Measurements from ENCODE around the gene C2orf72.

The C2orf72 gene

GRCh38 chr2:231015926-231016325, 21.4 kb upstream of the C2orf72 start:
- Histone ChIP-seq H3K36me3 (ENCODE audit: control insufficient read depth, low read length) (no peaks in the 10 kb centered on the region), H3F3A (ENCODE audit: control insufficient read depth, insufficient read depth) (no peaks in the 10 kb centered on the region), H3K4me1 (ENCODE audit: control insufficient read depth, low read length) (no peaks in the 10 kb centered on the region), H3K9me3 (ENCODE audit: control insufficient read depth, insufficient read depth, low read length) (no peaks in the 10 kb centered on the region), H3K79me2 (ENCODE audit: control insufficient read depth, low read length) (no peaks in the 10 kb centered on the region), H4K20me1 (ENCODE audit: control insufficient read depth, insufficient read depth, low read depth, low read length) (no peaks in the 10 kb centered on the region), H3K4me3 (ENCODE audit: low read length) (no peak overlapping the region), H3K27me3 (ENCODE audit: control insufficient read depth, low read length) (peaks cover 18% of the 10 kb centered on the region), H3K4me2 (ENCODE audit: low read length) (no peak overlapping the region), H3K9me2 (replicated peaks; ENCODE audit: control insufficient read depth, low read length) (no peaks in the 10 kb centered on the region), H3K27ac (ENCODE audit: low read depth, low read length) (no peak overlapping the region)
- no peak for TF ChIP-seq EZH2phosphoT487 (IDR thresholded peaks at IDR 0.05; ENCODE audit: borderline replicate concordance, low read length)
- TF ChIP-seq, protein P1, sequence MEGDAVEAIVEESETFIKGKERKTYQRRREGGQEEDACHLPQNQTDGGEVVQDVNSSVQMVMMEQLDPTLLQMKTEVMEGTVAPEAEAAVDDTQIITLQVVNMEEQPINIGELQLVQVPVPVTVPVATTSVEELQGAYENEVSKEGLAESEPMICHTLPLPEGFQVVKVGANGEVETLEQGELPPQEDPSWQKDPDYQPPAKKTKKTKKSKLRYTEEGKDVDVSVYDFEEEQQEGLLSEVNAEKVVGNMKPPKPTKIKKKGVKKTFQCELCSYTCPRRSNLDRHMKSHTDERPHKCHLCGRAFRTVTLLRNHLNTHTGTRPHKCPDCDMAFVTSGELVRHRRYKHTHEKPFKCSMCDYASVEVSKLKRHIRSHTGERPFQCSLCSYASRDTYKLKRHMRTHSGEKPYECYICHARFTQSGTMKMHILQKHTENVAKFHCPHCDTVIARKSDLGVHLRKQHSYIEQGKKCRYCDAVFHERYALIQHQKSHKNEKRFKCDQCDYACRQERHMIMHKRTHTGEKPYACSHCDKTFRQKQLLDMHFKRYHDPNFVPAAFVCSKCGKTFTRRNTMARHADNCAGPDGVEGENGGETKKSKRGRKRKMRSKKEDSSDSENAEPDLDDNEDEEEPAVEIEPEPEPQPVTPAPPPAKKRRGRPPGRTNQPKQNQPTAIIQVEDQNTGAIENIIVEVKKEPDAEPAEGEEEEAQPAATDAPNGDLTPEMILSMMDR (IDR thresholded peaks at IDR 0.05; ENCODE audit: low read depth, low read length, poor library complexity, severe bottlenecking), result no peak

- no peaks in the 10 kb centered on the region for H3K36me3 ChIP-seq (ENCODE audit: control insufficient read depth, low read length)
- H3K4me3 ChIP-seq (ENCODE audit: low read length), result no peak overlapping the region
- no peak overlapping the region for H3K4me2 ChIP-seq (ENCODE audit: low read length)
- no peaks in the 10 kb centered on the region for H4K20me1 ChIP-seq (ENCODE audit: control insufficient read depth, insufficient read depth, low read depth, low read length)
- H3K4me1 ChIP-seq (ENCODE audit: control insufficient read depth, low read length), result no peaks in the 10 kb centered on the region
- peaks cover 18% of the 10 kb centered on the region for H3K27me3 ChIP-seq (ENCODE audit: control insufficient read depth, low read length)
- no peaks in the 10 kb centered on the region for H3F3A ChIP-seq (ENCODE audit: control insufficient read depth, insufficient read depth)
- no peak overlapping the region for H3K27ac ChIP-seq (ENCODE audit: low read depth, low read length)
- no peak for TF ChIP-seq EZH2phosphoT487 (IDR thresholded peaks at IDR 0.05; ENCODE audit: borderline replicate concordance, low read length)
- TF ChIP-seq, protein P1 (IDR thresholded peaks at IDR 0.05; ENCODE audit: low read depth, low read length, poor library complexity, severe bottlenecking), result no peak
- no peaks in the 10 kb centered on the region for H3K79me2 ChIP-seq (ENCODE audit: control insufficient read depth, low read length)
- H3K9me3 ChIP-seq (ENCODE audit: control insufficient read depth, insufficient read depth, low read length), result no peaks in the 10 kb centered on the region
- H3K9me2 ChIP-seq (replicated peaks; ENCODE audit: control insufficient read depth, low read length), result no peaks in the 10 kb centered on the region
These were observed 20.6 kb upstream of the C2orf72 start for GRCh38 chr2:231016566-231017230.

DNA sequence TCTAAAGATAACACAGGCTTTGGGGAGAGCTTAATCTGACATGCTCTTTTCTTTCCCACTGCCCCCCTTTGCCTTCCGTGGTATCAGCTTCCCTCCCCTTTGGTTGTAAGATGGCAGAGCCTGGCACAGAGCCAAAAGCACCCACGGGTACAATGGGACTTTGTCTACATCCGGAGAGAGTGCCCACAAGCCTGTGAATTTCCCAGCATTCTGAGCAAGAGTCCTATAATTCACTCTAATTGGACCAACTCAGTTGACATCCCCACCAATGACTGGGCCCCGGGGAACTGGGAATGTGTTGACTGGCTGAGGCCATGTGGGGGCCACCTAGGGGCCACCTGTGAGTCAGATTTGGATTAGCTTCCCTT, 20.1 kb upstream of the C2orf72 start:
- Histone ChIP-seq H3K9me3 (ENCODE audit: control insufficient read depth, insufficient read depth, low read length) (no peaks in the 10 kb centered on the region), H3K4me2 (ENCODE audit: low read length) (no peak overlapping the region)

More for the DNA sequence above, 20.1 kb upstream of the C2orf72 start:
- no peaks in the 10 kb centered on the region for H3K9me2 ChIP-seq (replicated peaks; ENCODE audit: control insufficient read depth, low read length)
- H3K36me3 ChIP-seq (ENCODE audit: control insufficient read depth, low read length), result no peaks in the 10 kb centered on the region
- H3K4me3 ChIP-seq (ENCODE audit: low read length), result no peak overlapping the region
- H3K27ac ChIP-seq (ENCODE audit: low read depth, low read length), result no peak overlapping the region
- H3F3A ChIP-seq (ENCODE audit: control insufficient read depth, insufficient read depth), result no peaks in the 10 kb centered on the region
- no peaks in the 10 kb centered on the region for H3K79me2 ChIP-seq (ENCODE audit: control insufficient read depth, low read length)
- no peaks in the 10 kb centered on the region for H3K4me1 ChIP-seq (ENCODE audit: control insufficient read depth, low read length)
- TF ChIP-seq, protein P1 (IDR thresholded peaks at IDR 0.05; ENCODE audit: low read depth, low read length, poor library complexity, severe bottlenecking), result no peak
- TF ChIP-seq EZH2phosphoT487 (IDR thresholded peaks at IDR 0.05; ENCODE audit: borderline replicate concordance, low read length), result no peak
- peaks cover 18% of the 10 kb centered on the region for H3K27me3 ChIP-seq (ENCODE audit: control insufficient read depth, low read length)
- H4K20me1 ChIP-seq (ENCODE audit: control insufficient read depth, insufficient read depth, low read depth, low read length), result no peaks in the 10 kb centered on the region
